Activated CD4-positive, CD25-positive, alpha-beta regulatory T cell treated with anti-CD3 and anti-CD28 coated beads, Interleukin-2, amount 50 U/mL, for 16 hours (primary cell): ENCODE results near the gene CTLA4.

ENCODE experiments used
- DNase-seq: peaks from one replicate; pipeline ENCODE4 v3.0.0-alpha.2; 2020; ENCODE audit warnings: low read depth, low spot score

The CTLA4 gene

GRCh38 chr2:203891474-203891873 is 23.9 kb downstream of the CTLA4 start:
- DNase-seq, result no peak

- no peak for DNase-seq
Measured at GRCh38 chr2:203892207-203892606, 24.6 kb downstream of the CTLA4 start.

GRCh38 chr2:203893401-203893800 is 25.8 kb downstream of the CTLA4 start:
- no peak for DNase-seq

GRCh38 chr2:203893840-203894239 is 26.3 kb downstream of the CTLA4 start:
- DNase-seq, result no peak

GRCh38 chr2:203894262-203894661 is 26.7 kb downstream of the CTLA4 start:
- no peak for DNase-seq

GRCh38 chr2:203897544-203897943 is 30.0 kb downstream of the CTLA4 start:
- DNase-seq, result no peak

- DNase-seq, result no peak
Measured at GRCh38 chr2:203898657-203899056, 31.1 kb downstream of the CTLA4 start.

GRCh38 chr2:203900253-203900652 is 32.7 kb downstream of the CTLA4 start:
- no peak for DNase-seq

GRCh38 chr2:203904022-203904421 is 36.5 kb downstream of the CTLA4 start:
- DNase-seq, result no peak

GRCh38 chr2:203905656-203906055 is 38.1 kb downstream of the CTLA4 start:
- no peak for DNase-seq

GRCh38 chr2:203908066-203908796 is 40.7 kb downstream of the CTLA4 start:
- no peak for DNase-seq

GRCh38 chr2:203908797-203909185 is 41.2 kb downstream of the CTLA4 start:
- no peak for DNase-seq

GRCh38 chr2:203909261-203909967 is 41.8 kb downstream of the CTLA4 start:
- DNase-seq, result no peak

- no peak for DNase-seq
Measured at GRCh38 chr2:203909974-203910373, 42.4 kb downstream of the CTLA4 start.

GRCh38 chr2:203913947-203914346 is 46.4 kb downstream of the CTLA4 start:
- no peak for DNase-seq

- no peak for DNase-seq
Measured at GRCh38 chr2:203914546-203915182, 47.1 kb downstream of the CTLA4 start.

GRCh38 chr2:203915256-203915655 is 47.7 kb downstream of the CTLA4 start:
- DNase-seq, result no peak

GRCh38 chr2:203916756-203917155 is 49.2 kb downstream of the CTLA4 start:
- no peak for DNase-seq

GRCh38 chr2:203918264-203918663 is 50.7 kb downstream of the CTLA4 start:
- DNase-seq, result no peak

- DNase-seq, result no peak
Measured at GRCh38 chr2:203918839-203919238, 51.3 kb downstream of the CTLA4 start.
